ENCODE measurements around the gene NOXRED1. TPM values are rescaled to one million over a fixed set of nuclear protein-coding genes. Genes with fewer than 3 reads are reported as not detected.

NOXRED1 gene
- polyA plus RNA-seq, 12 donors: 0.18 to 0.94 (median 0.42) TPM; not detected in 2

DNA sequence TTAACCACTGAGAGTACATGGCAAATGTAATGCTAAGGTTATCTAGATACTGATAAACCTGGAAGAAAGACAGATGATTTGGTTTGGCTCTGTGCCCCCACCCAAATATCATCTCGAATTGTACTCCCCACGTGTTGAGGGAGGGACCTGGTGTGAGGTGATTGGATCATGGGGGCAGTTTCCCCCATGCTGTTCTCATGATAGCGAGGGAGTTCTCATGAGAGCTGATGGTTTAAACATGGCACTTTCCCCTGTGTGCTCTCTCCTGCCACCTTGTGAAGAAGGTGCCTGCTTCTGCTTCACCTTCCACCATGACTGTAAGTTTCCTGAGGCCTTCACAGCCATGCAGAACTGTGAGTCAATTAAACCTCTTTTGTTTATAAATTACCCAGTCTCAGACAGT is 14.2 kb downstream of the NOXRED1 start:
- no peak for DNase-seq

DNA sequence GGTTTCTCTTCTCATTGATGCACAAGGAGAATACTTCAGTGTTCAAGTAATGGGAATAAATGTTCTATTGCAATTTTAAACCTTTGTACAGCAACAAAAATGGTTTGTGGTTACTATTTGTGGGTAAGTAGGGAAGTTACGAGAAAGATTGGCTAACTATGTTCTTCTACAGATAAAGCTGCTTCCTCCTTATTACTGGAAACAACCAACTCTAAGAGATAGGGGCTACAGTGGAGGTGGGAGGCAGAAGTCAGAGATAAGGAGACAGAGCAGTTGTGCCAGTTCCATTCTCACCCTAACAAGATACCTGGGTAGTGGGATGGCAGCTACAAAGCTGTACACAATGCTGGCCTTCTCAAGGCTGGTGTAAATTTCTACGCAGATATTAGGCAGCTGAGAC is 16.2 kb downstream of the NOXRED1 start:
- no peak for DNase-seq

DNA sequence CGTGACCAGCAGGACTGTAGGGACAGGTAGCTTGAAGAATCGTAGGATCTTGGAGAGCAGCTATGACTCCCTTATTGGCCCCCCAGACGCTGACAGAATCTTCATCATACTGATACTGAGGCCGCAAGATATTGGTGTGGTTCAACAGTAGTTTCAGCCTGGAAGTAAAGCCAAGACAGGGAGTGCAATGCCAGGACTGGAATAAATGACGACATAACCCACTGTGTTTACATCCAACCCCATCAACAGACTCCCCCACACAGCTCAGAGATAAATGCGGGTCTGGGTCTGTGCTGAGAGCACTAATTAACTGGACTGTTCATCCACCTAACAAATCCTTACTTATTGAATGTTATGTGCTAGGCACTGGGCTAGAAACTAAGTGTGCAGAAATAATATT is 16.6 kb downstream of the NOXRED1 start:
- DNase-seq: no peak

DNA sequence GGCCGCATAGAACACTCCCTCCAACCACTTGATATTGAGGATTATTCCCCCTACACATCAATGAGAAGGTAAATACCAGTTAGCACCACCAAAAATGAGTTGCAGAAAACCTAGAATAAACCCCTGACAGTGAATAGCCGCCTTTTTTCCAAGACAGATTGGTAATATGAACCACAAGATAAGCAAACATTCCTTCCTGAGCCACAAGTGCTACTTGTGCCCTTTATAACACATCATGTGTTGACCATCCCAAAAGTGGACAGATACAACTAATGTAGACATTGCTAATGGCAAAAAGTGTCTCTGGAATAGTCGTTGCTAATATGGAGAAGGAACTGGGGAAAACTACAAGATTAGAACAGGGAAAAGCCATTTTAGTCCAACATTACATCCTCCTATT is 17.2 kb downstream of the NOXRED1 start:
- DNase-seq: no peak

DNA sequence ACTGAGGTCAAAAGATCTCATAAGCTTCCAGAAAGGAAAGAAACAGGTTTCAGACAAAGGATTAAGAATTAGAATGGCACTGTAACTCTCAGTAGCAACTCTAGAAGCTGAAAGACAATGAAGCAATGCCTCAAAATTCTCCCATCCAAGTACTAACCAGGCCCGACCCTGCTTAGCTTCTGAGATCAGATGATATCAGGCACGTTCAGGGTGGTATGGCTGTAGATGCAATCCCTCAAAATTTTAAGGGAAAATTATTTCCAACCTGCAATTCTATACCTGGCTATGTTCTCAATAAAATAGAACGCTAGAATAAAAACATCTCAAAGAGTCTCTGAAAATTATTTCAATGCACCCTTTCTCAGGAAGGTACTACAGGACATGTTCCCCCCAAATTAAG is 19.6 kb downstream of the NOXRED1 start:
- DNase-seq: no peak

DNA sequence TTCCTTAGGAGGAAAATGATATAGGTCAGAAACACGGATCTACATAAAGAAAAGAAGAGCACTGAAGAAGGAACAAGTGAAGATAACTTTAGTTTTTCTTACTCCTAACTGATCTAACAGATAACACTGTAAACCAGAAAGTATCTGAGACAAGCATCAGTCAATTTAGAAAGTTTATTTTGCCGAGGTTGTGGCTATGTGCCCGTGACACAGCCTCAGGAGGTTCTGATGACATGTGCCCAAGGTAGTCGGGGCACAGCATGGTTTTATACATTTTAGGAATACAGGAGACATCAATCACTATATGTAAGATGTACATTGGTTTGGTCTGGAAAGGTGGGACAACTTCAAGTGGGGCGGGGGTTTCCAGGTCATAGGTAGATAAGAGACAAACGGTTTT is 23.1 kb downstream of the NOXRED1 start:
- no peak for DNase-seq

DNA sequence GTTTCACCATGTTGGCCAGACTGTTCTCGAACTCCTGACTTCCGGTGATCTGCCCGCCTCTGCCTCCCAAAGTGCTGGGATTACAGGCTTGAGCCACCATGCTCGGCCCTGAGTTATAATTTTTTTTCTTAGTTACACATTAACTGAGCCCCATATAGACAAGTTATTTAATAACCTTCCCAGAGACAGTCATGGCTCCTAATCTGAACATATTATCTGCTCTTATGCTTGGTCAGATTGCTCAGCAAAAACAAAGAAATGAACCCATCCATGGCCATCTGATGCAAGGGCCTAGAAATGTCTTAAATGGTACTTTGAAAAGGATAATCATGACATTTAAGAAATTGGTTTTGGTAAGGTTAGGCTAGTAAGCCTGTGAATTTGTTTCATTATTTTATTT is 33.1 kb downstream of the NOXRED1 start:
- no peak for DNase-seq

DNA sequence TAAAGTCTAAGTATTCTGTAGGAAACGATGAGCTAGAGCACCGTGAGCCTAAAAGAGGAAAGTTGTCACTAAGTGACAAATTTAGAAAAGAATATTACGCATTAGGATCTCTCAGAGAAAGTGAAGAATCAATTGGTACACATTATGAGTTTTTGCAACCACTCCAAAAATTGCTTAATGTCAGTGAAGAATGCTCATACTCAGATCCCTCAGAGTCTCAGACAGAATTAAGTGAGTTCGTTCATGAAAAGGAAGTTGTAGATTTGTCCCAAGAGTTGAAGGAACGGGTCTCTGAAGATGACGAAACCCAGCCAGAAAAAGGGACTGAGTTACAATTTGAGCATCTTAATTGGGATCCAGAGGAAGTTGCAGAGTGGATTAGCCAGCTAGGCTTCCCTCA is 44.6 kb downstream of the NOXRED1 start:
- no peak for DNase-seq

DNA sequence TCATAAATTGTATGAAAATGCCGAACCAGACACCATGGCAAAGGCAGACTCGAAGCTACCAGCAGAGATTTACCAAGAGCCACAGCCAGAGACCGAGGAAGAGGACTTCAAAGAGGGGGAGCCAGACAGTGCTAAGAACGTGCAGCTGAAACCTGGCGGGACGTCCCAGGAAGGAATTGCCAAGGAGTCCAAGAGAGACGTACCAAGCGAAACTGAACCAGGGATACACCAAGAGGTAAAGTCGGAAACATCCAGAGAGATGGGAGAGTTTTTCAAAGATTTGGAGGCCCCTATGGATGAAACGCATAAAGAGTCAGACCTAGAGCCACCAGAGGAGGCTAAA is 45.9 kb downstream of the NOXRED1 start:
- DNase-seq: no peak

DNA sequence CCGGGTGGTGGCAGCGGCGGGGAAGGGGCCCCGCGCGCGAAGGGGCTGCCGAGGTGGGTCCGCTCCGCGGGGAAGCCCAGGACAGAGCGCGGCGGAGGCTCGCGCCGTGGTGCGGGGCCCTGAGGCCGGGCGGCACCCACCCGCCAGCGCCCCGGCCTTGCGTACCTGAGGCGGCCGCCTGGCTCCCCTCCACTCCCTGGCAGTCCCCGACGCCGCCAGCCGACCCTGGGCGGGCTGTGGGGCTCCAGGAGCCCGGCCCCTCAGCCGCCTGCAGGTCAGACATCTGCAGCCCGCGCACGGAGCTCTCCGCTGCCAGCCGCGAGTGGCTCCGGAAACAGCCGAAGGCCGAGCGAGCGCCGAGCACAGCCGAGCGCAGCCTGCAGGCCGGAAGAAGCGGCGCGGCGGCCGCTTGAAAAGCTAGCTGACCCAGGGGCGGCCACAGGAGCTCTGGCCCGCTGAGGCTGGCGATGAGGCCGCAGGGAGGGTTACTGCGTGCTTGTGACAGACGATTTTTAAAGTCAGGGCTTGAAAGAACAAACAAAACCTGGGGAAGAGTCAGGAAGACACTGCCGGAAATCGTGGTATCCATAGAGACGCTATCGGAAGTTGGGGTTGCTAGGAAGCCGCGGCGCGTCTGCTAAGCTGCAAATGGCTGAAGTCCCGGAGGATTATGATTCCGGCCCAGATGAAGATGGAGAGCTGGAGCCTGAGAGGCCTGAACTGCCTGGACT is 46.4 kb downstream of the NOXRED1 start, which contains the start of the genes SAMD15 and TMED8:
Gene SAMD15 (plus strand): TSS at position 609 of the 731 bp plus-strand sequence. CDS start 40 bp downstream, at position 649.
Gene TMED8 (minus strand): TSS at position 324 of the 731 bp plus-strand sequence. CDS start 41 bp downstream, at position 283.
- peak; percentile 89 for DNase-seq

DNA sequence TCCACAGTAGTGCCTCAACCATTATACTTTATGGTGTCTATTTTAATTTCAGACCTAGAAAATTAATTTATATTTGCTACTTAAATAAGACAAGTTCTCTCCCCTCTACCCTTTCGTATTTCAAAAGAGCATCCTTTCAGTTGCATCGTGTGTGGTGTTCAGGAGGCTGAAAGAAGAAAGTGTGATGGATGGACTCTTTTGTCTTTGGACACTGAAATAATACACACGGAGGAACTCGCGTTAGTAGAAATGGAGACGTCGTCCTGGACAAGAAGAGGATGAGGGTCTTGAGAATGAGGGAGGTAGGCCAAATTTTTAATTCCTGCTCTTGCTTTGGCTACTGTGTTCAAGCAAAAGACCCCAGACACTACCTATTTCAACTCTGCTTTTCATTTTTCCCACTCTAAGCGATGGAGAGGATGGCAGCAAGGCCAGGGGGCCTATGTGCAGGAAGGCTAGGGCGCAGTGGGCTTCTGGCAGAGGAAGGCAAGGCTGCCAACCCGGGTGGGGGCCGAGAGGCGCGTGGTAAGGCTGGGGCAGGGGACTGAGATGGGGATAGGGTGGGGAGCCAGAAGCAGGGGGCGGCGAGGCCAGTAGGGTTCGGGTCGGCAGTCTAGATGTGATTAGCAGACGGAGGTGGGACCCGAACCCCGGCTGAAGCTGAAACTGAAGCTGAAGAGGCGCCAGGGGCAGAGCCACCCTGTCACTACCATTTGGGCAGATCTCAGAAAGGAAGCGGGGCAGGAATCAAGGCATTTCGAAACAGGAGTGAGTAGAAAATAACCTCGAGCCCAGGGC is 47.2 kb downstream of the NOXRED1 start:
- peak; percentile 23 for DNase-seq

DNA sequence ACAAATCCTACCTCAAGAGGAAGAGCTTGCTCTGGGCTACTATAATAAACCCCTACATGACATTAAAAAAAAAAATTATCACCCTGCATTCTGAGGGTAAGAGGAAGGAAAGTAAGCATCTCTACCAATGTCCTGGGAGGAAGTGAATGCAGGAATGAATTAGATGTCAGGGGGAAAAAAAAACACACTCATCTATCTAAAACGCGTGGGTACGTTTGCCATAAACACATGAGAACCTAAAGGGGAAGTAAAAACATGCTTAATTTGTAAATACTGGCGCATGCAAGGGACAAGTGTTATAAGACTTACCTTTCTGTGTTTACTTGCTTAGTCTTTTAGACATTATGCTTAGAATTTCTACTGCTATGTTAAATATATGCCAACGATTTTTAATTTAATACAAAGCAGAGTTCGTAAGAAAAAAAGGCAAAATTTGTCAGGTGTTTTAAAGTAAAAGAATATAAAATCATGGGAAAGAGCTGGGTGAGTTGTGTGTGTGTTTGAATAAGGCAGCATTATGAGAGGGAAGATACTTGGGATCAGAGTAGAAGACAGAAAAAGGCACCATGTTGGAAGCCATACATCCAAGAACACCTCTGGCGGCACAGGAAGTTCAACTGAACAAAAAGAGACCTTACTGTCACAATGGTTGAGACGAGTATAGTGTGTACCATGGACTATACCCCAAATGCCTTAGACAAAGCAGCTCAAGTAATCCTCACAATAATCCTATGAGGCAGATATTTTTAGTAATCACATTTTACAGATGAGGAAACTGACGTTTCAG is 48.0 kb downstream of the NOXRED1 start:
- no peak for DNase-seq

DNA sequence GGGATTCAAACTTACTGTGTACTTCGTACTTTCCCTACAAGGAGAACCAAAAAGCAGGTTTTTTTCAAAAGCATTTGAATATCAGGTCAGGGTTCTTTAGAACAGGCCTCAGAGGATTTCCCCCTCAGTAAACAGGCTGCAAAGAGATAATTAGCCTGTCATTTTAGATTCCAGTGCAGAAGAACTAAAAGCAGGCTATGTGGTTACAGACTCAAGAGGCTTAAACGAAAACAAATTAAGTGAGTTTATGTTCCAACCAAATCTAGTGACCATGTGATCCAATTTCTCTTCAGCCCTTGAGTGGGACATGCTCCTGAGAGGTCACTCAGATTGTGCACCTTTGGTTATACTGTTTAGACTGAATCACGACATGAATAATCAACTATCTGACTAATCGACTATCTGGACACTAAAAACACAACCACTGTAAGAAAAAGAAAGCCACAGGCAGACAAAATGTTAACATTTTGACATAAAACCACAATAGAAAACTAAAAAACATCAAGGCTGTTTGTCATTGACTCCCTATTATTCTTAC is 51.0 kb downstream of the NOXRED1 start:
- no peak for DNase-seq

DNA sequence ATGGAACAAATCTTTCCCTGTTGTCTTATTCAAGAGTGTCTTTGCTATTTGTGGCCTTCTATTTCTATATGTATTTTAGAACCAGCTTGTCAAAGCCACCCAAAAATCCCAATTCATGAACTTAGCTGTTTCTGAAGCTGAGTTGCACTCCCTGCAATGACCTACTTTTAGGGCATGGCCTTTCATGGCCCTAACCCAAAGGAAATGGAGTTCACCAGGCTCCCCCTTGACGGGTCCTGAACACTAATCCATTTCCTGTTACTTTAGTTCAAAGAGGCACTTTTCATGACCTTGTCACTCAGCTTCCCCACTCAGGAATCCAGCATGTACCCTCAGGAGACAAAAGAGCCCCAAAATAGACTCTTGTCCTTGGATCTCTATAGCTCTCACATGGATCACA is 54.0 kb downstream of the NOXRED1 start:
- no peak for DNase-seq

DNA sequence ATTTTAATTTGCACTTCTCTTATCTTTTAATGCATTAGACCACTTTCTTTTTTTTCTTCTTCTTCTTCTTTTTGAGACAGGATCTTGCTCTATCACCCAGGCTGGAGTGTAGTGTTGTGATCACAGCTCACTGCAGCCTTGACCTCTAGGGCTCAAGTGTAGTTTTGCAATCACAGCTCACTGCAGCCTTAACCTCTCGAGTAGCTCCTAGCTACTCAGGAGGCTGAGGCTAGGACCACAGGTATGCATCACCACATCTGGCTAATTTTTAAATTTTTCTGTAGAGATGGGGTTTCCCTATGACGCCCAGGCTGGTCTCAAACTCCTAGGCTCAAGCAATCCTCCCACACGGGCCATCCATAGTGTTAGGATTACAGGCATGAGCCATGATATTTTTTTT is 59.2 kb downstream of the NOXRED1 start:
- no peak for DNase-seq

DNA sequence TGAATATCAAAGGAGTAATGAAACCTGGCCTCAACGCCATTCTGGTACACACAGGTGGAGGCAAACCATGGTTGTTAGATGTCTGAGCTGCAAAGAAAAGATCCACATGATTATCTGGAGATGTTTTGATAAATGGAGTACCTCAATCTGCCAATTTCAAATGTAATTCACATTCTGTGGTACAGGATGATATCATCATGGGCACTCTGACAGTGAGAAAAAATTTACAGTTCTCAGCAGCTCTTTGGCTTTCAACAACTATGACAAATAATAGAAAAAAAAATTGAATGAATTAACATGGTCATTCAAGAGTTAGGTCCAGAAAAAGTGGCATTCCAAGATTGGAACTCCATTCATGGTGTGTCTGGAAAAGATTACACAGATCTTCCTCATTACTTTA is 63.7 kb downstream of the NOXRED1 start:
- no peak for DNase-seq

DNA sequence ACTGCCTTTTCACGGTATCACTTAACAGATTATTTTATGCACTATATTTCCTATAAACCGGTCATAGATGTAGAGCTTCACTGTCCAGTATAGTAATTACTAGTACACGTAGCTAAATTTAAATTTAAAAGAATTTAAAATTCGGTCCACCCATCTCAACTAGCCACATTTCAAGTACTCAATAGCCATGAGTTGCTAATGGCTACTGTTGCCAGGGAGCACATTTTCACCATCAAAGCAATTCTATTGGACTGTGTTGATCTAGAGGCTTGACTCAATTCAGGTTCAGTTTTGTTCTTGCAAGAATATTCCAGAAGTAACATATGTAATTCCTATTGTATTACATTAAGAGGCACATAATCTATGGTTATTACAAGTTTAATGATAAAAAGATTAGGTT is 66.4 kb downstream of the NOXRED1 start:
- DNase-seq: no peak

DNA sequence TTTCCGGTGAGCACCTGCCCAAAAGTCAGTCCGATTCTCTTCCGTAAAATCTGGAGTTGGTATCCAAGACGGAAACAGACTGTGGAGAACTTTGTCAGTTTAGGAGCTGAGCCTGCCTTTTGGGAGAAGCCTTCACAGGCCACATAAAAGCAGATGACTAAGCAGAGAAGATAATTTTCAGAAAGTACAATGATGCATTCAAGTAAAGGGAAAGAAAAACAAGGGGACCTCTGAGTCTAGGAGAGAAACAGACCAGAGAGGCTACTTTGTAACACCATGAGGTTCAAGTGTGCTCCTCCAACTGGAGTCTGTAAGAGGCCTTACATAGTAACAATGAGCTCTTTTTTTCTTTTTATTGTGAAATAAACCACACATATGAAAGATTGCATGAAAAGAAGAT is 67.5 kb downstream of the NOXRED1 start:
- DNase-seq: no peak

DNA sequence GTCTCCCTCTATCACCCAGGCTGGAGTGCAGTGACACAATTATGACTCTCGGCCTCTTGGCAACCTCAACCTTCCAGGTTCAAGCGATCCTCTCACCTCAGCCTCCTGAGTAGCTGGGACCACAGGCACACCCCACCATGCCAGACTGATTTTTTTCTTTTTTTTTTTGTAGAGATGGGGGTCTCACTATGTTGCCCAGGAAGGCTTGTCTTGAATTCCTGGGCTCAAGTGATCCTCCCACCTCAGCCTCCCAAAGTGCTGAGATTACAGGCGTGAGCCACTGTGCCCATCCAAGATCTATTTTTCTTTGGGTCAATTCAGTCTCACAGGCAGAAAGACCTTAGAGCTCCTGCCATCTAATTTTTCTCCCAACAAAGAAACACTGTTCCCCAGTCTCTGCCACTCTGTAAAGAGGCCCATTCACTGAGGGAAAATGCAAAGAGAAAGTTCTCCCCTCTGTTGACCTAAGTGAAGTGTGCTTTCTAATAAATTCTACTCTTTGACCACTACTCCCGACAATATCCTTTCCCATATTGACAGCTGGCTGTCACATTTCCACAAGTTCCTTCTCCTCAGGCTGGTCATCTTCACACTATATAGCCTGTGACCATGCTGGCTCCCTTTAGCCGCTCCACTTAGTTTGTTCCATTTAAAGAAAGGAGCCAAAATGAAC is 69.7 kb downstream of the NOXRED1 start:
- DNase-seq: no peak

DNA sequence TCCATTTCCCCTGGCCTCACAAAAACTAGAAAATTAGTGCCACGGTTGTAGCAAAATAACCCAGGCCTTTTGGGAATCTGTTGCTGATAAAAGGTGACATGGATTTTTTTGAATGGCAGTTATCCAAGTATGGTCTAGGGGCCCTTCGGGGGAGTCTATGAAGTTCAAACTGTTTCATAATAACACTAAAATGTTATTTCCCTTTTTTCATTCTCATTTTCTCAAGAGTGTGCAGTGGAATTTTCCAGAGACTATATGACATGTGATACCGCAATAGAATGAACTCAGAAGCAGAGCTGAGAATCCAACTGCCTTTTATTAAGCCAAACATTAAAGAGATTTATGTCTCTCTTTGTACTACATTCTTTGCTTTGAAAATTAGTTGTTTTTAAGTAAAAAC is 75.6 kb downstream of the NOXRED1 start:
- peak; percentile 25 for DNase-seq

DNA sequence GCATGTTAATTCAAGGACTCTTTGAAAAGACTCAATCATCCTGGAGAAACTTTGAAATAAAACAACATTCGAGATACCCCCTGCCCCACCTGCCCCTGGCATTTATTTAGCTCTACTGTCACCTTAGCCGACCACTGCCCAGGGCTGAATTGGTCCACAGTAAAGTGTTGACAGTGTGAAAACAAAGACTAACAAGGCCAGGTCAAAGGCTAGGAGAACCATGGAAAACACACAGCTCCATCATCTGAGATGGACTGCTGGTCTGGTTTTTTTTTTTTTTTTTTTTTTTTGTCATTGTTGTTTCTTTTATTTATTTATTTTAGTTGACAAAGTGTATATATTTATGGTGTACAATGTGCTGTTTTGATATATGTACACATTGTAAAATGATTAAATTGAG is 76.8 kb downstream of the NOXRED1 start:
- DNase-seq: no peak
